Measurements from ENCODE around the gene LZTS3.

DNA sequence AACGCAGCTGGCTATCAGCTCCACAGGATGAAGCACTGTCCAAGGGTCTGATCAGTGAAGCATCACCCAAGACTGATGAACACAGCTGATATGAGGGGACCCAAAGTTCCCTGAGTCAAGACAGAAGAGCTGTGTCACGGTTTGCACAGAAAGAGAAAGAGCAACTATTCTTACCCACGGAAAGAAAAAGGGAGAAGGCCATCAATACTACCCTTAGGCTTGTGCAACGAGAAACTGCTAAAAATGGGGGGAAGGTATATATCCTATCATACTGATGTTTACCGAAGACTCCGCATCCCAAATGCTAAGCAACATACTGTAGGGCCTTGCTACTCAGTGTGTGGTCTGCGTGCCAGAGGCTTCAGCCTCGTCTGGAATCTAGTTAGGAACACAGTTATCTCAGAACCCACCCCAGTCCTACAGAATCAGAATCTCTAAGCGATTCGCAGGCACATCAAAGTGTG lies 14.3 kb downstream of the LZTS3 start:
- TF ChIP-seq YY1 (IDR thresholded peaks at IDR 0.05; ENCODE audit: low read depth, low read length): no peak
- TF ChIP-seq, protein P1, sequence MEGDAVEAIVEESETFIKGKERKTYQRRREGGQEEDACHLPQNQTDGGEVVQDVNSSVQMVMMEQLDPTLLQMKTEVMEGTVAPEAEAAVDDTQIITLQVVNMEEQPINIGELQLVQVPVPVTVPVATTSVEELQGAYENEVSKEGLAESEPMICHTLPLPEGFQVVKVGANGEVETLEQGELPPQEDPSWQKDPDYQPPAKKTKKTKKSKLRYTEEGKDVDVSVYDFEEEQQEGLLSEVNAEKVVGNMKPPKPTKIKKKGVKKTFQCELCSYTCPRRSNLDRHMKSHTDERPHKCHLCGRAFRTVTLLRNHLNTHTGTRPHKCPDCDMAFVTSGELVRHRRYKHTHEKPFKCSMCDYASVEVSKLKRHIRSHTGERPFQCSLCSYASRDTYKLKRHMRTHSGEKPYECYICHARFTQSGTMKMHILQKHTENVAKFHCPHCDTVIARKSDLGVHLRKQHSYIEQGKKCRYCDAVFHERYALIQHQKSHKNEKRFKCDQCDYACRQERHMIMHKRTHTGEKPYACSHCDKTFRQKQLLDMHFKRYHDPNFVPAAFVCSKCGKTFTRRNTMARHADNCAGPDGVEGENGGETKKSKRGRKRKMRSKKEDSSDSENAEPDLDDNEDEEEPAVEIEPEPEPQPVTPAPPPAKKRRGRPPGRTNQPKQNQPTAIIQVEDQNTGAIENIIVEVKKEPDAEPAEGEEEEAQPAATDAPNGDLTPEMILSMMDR (IDR thresholded peaks at IDR 0.05; ENCODE audit: control extremely low read depth in 1 of 3, insufficient read depth in 1 of 3, low read depth in 1 of 3, low read length in 3 of 3): no peak
- TF ChIP-seq SUZ12 (IDR thresholded peaks at IDR 0.05; ENCODE audit: low read length): no peak
- TF ChIP-seq TAF1 (IDR thresholded peaks at IDR 0.05; ENCODE audit: low read depth, low read length): no peak
- TF ChIP-seq POLR2A (IDR thresholded peaks at IDR 0.05; ENCODE audit: control extremely low read depth in 1 of 2, low read depth in 2 of 2, low read length in 2 of 2): no peak; a peak in 1 of 3 replicates
- TF ChIP-seq, protein P2, sequence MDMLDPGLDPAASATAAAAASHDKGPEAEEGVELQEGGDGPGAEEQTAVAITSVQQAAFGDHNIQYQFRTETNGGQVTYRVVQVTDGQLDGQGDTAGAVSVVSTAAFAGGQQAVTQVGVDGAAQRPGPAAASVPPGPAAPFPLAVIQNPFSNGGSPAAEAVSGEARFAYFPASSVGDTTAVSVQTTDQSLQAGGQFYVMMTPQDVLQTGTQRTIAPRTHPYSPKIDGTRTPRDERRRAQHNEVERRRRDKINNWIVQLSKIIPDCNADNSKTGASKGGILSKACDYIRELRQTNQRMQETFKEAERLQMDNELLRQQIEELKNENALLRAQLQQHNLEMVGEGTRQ (IDR thresholded peaks at IDR 0.05; ENCODE audit: low read length): no peak
- no peak for TF ChIP-seq RBBP5 (IDR thresholded peaks at IDR 0.05; ENCODE audit: borderline replicate concordance, low read depth, low read length)

Measured in H1 (cell line).